GM21515 (cell line): ENCODE results near the gene MYEOV.

Experiments used
- ATAC-seq: cut with Tn5 transposase; IDR thresholded peaks from one replicate; pipeline ENCODE4 v1.9.1; 2021; ENCODE audit not compliant: unreplicated experiment

MYEOV gene

DNA sequence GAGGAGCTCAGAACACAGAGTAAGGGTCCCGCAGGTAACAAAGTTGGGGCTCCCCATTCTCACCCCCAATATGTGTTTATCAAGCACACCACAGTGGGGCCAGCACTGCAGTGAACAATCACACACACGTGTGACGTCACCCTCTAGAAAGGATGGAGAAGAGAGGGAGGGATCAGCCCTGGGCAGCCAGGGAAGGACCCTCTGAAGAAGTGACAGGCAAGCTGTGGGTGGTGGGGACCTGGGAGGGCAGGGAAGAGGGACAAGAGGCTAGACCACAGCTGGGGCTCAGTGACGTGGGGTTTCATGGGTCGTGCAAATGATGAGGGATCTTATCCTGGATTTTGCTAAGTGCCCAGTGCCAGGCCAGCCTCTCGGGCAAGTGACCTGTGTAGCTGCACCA is 28.7 kb upstream of the MYEOV start:
- no peak for ATAC-seq

GRCh38 chr11:69265911-69266510 is 27.9 kb upstream of the MYEOV start:
- no peak for ATAC-seq

DNA sequence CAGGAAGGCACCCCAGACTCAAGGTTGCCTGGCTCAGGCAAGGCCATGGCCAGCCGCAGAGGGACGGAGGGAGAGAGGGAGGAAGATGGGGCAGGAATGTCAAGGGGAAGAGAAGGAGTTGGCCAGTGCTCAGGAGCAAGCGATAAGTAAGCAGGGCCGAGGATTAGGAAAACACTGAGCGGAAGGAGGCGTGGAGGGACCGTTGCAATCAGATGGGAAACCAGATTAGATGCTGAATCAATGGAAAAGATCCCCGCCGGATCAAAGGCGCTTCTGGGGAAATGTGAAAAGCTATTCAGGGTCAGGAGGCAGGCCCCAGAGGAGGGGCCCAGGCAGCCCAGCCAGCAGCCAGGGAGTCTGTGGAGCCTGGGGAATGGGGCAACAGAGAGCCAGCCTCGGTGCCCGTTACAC is 26.6 kb upstream of the MYEOV start:
- ATAC-seq, result no peak

DNA sequence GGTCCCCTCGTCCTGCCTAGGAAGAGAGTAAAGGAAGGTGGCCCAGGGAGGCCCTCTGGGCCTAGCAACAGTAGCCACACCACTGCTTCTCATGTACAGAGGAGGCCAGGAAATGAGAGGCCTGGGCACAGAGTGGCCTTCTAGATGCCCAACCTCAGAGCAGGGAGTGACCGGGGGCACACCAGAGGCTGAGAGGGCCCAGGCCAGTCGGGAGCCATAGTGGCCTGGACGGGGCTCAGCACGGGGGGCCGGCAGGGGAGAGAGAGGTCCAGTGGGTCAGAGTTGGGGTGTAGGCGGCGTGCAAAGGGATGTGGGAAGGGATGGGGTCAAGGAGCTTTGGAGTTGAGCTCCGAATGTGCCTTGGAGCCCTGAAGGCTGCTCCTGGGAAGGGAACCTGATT is 25.0 kb upstream of the MYEOV start:
- ATAC-seq, result no peak

DNA sequence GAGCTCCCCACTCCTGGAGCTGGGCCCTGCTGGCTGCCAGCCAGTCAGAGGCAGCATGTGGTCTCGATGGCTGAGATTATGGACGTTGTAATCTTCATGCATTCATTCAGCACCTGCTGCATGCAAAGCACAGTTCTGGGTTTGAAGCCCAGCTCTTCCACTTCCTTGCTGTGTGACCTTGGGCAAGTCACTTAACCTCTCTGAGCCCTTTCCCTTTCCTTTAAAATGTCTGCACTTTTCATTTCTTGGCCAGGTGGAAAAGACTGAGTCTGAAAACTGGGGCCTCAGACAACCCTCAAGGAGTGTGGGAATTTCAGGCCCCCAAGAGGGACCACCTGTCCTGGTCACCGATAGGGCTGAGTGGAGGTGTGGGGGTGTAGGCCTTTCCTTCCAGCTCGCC is 24.6 kb upstream of the MYEOV start:
- no peak for ATAC-seq

- no peak for ATAC-seq
These were observed 23.8 kb upstream of the MYEOV start for GRCh38 chr11:69269926-69270697.

- no peak for ATAC-seq
These were observed 23.0 kb upstream of the MYEOV start for GRCh38 chr11:69270941-69271340.

DNA sequence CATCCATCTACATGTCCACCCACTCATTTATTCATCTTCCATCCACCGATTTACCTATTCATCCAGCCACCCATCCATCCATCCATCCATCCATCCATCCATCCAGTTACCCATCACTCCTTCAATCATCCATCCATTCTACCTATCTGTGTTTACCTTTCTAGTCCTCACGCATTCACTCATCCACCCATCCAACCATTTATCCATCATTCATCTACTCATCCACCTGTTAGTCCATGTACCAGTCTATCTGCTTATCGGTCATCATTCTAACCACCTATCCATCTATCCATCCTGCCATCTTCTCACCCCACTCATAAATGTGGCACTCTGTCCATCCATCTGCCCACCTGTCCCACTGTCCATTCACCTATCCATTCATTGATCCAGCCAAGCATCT is 21.9 kb upstream of the MYEOV start:
- ATAC-seq, result no peak

DNA sequence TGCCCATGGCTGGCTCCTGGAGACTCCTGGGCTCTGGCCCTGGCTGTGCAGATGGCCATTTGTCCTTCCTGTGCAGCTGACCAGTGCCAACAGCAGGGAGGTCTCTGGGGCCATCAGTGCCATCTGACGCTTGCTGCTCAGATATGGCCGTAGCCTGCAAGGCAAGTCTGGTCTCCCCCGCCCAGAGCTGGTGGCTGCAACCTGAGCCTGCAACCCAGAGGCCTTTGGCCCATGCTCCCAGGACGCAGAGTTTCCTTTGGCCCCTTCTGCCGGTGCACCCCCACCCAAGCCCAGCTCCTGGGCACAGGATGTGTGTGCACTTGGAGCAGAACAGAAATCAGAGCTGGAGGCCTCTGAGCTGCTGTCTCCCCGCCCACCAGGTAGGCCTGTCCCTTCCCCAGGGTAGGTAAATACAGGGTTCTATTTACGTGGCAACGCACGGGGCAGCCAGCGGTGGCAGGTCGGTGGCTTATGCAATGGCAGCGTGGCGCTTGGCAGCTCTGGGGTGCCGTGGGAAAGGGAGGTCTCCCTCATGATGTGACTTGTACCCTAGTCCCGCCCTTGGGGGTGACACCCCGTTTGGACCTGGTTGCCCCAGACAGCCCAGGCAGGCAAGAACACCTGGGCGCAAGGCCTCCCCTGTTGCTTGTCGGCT is 21.0 kb upstream of the MYEOV start:
- no peak for ATAC-seq

DNA sequence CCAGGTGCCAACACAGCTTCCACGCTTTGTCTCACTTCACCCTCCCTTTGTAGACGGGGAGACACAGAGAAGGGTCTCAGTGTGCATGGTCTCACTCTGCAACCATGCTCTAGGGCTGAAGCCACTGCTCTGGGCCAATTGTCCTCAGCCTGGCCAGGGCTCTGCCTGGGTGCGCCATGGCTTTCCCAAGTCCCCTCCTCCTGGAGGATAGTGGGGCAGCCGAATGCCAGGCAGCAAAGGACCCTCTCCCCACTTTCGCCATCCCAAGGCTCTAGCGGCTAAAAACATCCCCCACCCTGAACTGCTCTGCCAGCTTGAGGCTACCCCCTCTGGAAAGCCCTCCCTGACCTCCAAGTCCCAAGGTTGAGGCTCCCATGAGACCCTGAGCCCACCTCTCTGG is 20.4 kb upstream of the MYEOV start:
- no peak for ATAC-seq

- no peak for ATAC-seq
These were observed 19.4 kb upstream of the MYEOV start for GRCh38 chr11:69274531-69275016.

- no peak for ATAC-seq
These were observed 18.8 kb upstream of the MYEOV start for GRCh38 chr11:69275178-69275577.

- no peak for ATAC-seq
These were observed 17.8 kb upstream of the MYEOV start for GRCh38 chr11:69276165-69276564.

- ATAC-seq, result no peak
These were observed 16.7 kb upstream of the MYEOV start for GRCh38 chr11:69277074-69277809.

- ATAC-seq, result no peak
These were observed 15.7 kb upstream of the MYEOV start for GRCh38 chr11:69278091-69278867.

DNA sequence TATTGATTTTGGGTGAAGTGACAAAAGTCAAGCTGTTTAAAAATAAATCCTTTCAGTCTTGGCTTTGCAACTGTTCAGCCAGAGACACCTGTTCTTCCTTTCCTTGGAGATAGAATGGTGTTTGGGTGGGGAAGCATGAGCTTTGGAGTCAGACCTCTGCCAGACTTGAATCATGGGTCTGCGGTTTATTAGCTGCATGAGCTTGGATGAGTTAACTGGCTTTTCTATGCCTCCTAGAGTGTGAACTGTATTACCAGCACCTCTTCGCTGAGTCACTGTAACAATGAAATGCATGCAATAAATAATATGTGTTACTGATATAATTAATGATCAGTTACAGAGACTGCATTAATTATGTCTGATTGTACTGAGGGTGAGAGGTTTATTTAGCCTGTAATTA is 13.5 kb upstream of the MYEOV start:
- no peak for ATAC-seq

- no peak for ATAC-seq
These were observed 13.0 kb upstream of the MYEOV start for GRCh38 chr11:69280994-69281393.

GRCh38 chr11:69283446-69283845 is 10.5 kb upstream of the MYEOV start:
- no peak for ATAC-seq

- no peak for ATAC-seq
These were observed 9.9 kb upstream of the MYEOV start for GRCh38 chr11:69284081-69284511.

- ATAC-seq, result no peak
These were observed 8.9 kb upstream of the MYEOV start for GRCh38 chr11:69285091-69285490.

GRCh38 chr11:69285766-69286165 is 8.2 kb upstream of the MYEOV start:
- ATAC-seq, result no peak
